Sigmoid colon (tissue), 7 donors: ENCODE results near the gene ARSB. TPM values are rescaled to one million over a fixed set of nuclear protein-coding genes. Genes with fewer than 3 reads are reported as not detected.
A peak's percentile ranks its signal among the peaks of the same experiment; 100 is the strongest.
"Not testable (repeated sequence)": the region's sequence is repeated elsewhere in the genome, so short reads cannot be mapped to it uniquely, and the experiment has no call there.

Experiments
- DNase-seq: peaks from one replicate; pipeline ENCODE4 v3.0.0-alpha.2; 2019
- H3K27ac ChIP-seq, 4 donors: fragments of 200-600 bp; sonication (generic); one replicate each; pipeline ENCODE4 v1.5.1; 2016 to 2019; ENCODE audit warnings: mild to moderate bottlenecking in 1 of 4
- H3K27me3 ChIP-seq, 3 donors: fragments of 200-600 bp; sonication (generic); one replicate each; pipeline ENCODE4 v1.5.1; 2019; ENCODE audit warnings: mild to moderate bottlenecking in 1 of 3
- H3K36me3 ChIP-seq, 4 donors: fragments of 200-600 bp; sonication (generic); one replicate each; pipeline ENCODE4 v1.5.1; 2016 to 2019
- H3K4me1 ChIP-seq, 4 donors: fragments of 200-600 bp; sonication (generic); one replicate each; pipeline ENCODE4 v1.5.1; 2017 to 2019
- H3K4me3 ChIP-seq, 4 donors: fragments of 200-600 bp; sonication (generic); one replicate each; pipeline ENCODE4 v1.5.1; 2017 to 2019; ENCODE audit warnings: mild to moderate bottlenecking in 2 of 4, moderate library complexity in 1 of 4
- H3K9me3 ChIP-seq, 4 donors: fragments of 200-600 bp in 3 of 4; sonication (generic) in 3 of 4; one replicate each; pipeline versions ENCODE4 v1.5.1 to v1.6.1; 2013 to 2019
- EP300 ChIP-seq, 4 donors: sonication (generic); formaldehyde crosslinking; IDR thresholded peaks; one replicate each; pipeline ENCODE4 v1.6.1; 2017; ENCODE audit warnings: antibody characterized with exemption in 4 of 4
- POLR2A ChIP-seq, 2 donors: fragments of 450-650 bp; IDR thresholded peaks; one replicate each; pipeline ENCODE4 v1.6.1; 2016; ENCODE audit warnings: antibody characterized with exemption in 2 of 2, mild to moderate bottlenecking in 2 of 2, moderate library complexity in 2 of 2
- POLR2AphosphoS5 ChIP-seq, 4 donors: sonication (generic); formaldehyde crosslinking; IDR thresholded peaks; one replicate each; pipeline ENCODE4 v1.6.1; 2017; ENCODE audit warnings: antibody characterized with exemption in 4 of 4
- WGBS, 2 donors: extraction: QIAGEN DNeasy Blood & Tissue Kit; methylation state at CpG; one replicate each; pipeline ENCODE4 v1.1.7; 2013; 5-methylcytosine and 5-hydroxymethylcytosine counted together
- intact Hi-C: fragments of 100-400 bp; cut with DNase I; formaldehyde crosslinking; loops from one replicate; pipeline ENCODE4 v1.15.1; 2023
- polyA plus RNA-seq, 3 donors: library from polyadenylated mRNA; stranded (reverse); fragments of 200-250 nt; gene quantifications; one replicate each; pipeline ENCODE4 v1.2.3, GENCODE V29; 2013
- total RNA-seq, 4 donors: library from RNA; depleted of rRNA; stranded (reverse); fragments of >200 nt; gene quantifications; one replicate each; pipeline ENCODE4 v1.1.0, GENCODE V29; 2016
- TF ChIP-seq, protein P1 (sequence below), 4 experiments: fragments of 450-650 bp in 3 of 4; fragments of 200-600 bp in 1 of 4; IDR thresholded peaks; one replicate each; pipeline ENCODE4 v1.5.1; 2016 to 2019; ENCODE audit warnings: antibody characterized with exemption in 4 of 4, mild to moderate bottlenecking in 3 of 4, moderate library complexity in 2 of 4
- donor health status: healthy with polysubstance abuse.
- donor health status: Bipolar disorder and iron deficiency.
- donor health status: healthy.

The ARSB gene
- total and polyA plus RNA-seq, 7 donors, result 1.2 to 22.2 (median 8.6) TPM

DNA sequence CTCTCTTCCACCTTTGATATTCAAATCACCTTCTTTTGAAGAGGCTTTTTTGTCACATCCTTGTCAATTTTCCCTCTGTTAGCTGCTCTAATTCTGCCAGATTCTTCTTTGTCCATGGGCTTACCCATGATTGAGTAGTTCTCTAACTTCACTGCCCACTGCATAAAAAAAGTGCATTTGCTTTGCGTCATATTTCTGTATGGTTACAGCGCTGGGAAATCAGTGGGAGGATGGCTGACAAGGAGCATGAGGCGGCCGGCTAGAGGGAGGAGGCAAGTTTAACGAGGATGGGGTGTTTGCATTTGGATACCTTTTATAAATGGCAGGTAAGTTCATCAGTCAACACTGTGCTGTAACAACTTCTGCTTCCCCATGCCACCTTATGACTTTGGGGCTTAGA is 220.0 kb downstream of the ARSB start:
- WGBS, 2 donors, result 82 to 90% methylated on average over 5 of the region's 5 CpGs
- TF ChIP-seq EP300 (IDR thresholded peaks at IDR 0.05) (no peak), POLR2A (IDR thresholded peaks at IDR 0.05) (no peak), POLR2AphosphoS5 (IDR thresholded peaks at IDR 0.05) (no peak)
- TF ChIP-seq, protein P1, sequence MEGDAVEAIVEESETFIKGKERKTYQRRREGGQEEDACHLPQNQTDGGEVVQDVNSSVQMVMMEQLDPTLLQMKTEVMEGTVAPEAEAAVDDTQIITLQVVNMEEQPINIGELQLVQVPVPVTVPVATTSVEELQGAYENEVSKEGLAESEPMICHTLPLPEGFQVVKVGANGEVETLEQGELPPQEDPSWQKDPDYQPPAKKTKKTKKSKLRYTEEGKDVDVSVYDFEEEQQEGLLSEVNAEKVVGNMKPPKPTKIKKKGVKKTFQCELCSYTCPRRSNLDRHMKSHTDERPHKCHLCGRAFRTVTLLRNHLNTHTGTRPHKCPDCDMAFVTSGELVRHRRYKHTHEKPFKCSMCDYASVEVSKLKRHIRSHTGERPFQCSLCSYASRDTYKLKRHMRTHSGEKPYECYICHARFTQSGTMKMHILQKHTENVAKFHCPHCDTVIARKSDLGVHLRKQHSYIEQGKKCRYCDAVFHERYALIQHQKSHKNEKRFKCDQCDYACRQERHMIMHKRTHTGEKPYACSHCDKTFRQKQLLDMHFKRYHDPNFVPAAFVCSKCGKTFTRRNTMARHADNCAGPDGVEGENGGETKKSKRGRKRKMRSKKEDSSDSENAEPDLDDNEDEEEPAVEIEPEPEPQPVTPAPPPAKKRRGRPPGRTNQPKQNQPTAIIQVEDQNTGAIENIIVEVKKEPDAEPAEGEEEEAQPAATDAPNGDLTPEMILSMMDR (IDR thresholded peaks at IDR 0.05), result no peak

DNA sequence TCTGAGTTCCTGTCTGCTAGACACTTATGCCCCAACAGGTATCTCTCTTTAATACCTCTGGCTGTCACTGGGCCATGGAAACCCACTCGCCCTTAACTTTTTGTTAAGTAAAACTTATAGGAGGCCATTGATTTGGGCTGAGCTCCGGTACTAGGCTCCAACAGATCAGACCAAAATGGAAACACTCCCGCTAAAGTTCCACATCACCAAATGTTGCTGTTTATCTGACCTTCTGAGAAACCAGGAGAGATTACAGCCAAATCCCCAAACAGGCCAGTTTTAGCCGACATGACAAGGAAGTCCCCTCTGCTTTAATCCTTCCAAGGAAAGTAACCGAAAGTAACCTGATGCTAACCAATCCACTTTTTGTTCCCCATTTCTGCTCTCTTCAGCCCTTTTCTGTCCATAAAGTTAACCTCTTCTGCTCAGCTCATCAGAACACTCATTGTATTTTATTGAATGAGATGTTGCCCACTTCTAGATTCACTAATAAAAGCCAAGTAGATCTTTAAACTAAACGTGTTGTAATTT is 221.4 kb downstream of the ARSB start:
- WGBS, 2 donors, result 76 to 77% methylated on average over 6 of the region's 6 CpGs
- no peaks in the 10 kb centered on the region for H3K9me3 ChIP-seq
- no peak for DNase-seq
- no peak overlapping the region for H3K27ac ChIP-seq
- intact Hi-C loops, result loop anchor here (10.0 kb wide), 1 partner anchor 219 kb away; no protein-coding TSS in a partner anchor
- no peak for TF ChIP-seq POLR2AphosphoS5 (IDR thresholded peaks at IDR 0.05)
- no peak for TF ChIP-seq EP300 (IDR thresholded peaks at IDR 0.05)
- no peak overlapping the region for H3K4me3 ChIP-seq
- peaks cover 0 to 20% (median 19%) of the 10 kb centered on the region in 4 donors for H3K4me1 ChIP-seq
- H3K36me3 ChIP-seq, result no peaks in the 10 kb centered on the region
- H3K27me3 ChIP-seq, result no peaks in the 10 kb centered on the region

More for the DNA sequence above, 220.0 kb downstream of the ARSB start:
- H3K4me3 ChIP-seq, result no peak overlapping the region
- intact Hi-C loops, result loop anchor here (10.0 kb wide), 1 partner anchor 220 kb away; no protein-coding TSS in a partner anchor
- peak overlapping the region in 3 of 4 donors; percentile 59 to 75 (median 69) for H3K27ac ChIP-seq
- peaks cover 0 to 20% (median 19%) of the 10 kb centered on the region in 4 donors for H3K4me1 ChIP-seq
- DNase-seq, result no peak
- H3K9me3 ChIP-seq, result no peaks in the 10 kb centered on the region
- H3K36me3 ChIP-seq, result no peaks in the 10 kb centered on the region
- no peaks in the 10 kb centered on the region for H3K27me3 ChIP-seq

DNA sequence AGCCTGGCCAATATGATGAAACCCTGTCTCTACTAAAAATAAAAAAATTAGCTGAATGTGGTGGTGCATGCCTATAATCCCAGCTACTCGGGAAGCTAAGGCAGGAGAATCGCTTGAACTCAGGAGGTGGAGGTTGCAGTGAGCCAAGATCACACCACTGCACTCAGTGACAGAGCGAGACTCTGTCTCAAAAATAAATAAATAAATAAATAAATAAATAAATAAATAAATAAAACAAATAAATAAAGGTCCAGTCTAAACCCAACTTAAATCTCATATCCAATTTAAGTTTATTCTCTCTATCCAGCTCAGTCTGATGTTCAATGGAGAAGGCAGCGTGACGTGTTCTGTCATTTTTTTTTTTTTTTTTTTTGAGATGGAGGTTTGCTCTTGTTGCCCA is 222.4 kb downstream of the ARSB start:
- intact Hi-C loops, result loop anchor here (10.0 kb wide), 1 partner anchor 218 kb away; no protein-coding TSS in a partner anchor
- H3K27ac ChIP-seq, H3K4me3 ChIP-seq, DNase-seq, H3K27me3 ChIP-seq, H3K36me3 ChIP-seq, H3K9me3 ChIP-seq: not testable (repeated sequence)
- 95 to 99% methylated on average over 5 of the region's 5 CpGs for WGBS, 2 donors
- H3K4me1 ChIP-seq, result peaks cover 0 to 29% (median 23%) of the 10 kb centered on the region in 4 donors

DNA sequence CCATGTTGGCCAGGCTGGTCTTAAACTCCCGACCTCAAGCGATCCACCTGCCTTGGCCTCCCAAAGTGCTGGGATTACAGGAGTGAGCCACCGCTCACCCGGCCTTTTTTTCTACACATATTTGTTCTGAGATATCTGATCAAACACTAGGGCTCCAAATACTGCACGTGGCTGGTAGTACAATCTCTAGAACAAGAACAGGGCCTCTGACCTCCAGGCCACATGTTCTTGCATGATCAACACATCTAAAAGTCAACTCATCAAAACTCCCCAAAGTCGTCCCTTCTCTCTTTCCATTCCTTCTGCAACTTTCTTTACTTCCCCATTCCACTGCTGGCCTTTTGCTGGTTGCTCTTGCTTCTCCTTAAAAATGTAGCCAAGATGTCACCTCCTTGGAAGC is 223.3 kb downstream of the ARSB start:
- no peak for TF ChIP-seq EP300 (IDR thresholded peaks at IDR 0.05)
- no peak for TF ChIP-seq POLR2AphosphoS5 (IDR thresholded peaks at IDR 0.05)
- TF ChIP-seq POLR2A (IDR thresholded peaks at IDR 0.05), result no peak
- TF ChIP-seq, protein P1 (IDR thresholded peaks at IDR 0.05), result no peak
- no peaks in the 10 kb centered on the region for H3K9me3 ChIP-seq
- intact Hi-C loops, result loop anchor here (10.0 kb wide), 1 partner anchor 217 kb away; no protein-coding TSS in a partner anchor
- no peaks in the 10 kb centered on the region for H3K27me3 ChIP-seq
- no peak overlapping the region for H3K4me3 ChIP-seq
- H3K4me1 ChIP-seq, result peaks cover 0 to 33% (median 22%) of the 10 kb centered on the region in 4 donors
- no peak overlapping the region for H3K27ac ChIP-seq
- WGBS, 2 donors, result 87 to 90% methylated on average over 6 of the region's 6 CpGs
- no peaks in the 10 kb centered on the region for H3K36me3 ChIP-seq
- DNase-seq, result no peak

DNA sequence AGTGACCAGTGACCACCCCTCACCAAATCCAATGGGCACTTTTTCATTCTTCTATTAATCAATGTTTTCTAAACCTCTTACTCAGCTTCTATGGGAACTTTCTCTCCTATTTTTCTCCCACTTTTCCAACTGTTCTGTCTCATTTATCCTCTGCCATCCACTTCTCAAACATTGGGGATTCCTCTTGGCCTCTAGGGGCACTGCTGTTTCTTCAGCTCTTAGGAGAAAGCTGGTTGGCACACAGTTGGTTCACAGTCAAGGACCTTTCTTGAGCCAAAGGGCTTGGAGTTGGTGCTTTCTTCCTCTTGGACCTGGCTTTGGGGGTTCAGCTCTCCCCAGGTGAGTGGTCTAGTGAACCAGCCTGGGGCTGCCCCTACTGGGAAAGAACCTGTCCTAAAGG is 224.3 kb downstream of the ARSB start:
- TF ChIP-seq, protein P1 (IDR thresholded peaks at IDR 0.05), result no peak
- TF ChIP-seq POLR2AphosphoS5 (IDR thresholded peaks at IDR 0.05), result no peak
- Histone ChIP-seq H3K36me3 (no peaks in the 10 kb centered on the region), H3K4me3 (no peak overlapping the region), H3K9me3 (no peaks in the 10 kb centered on the region), H3K27me3 (no peaks in the 10 kb centered on the region), H3K27ac (no peak overlapping the region), H3K4me1 (peaks cover 0 to 27% (median 13%) of the 10 kb centered on the region in 4 donors)
- intact Hi-C loops, result loop anchor here (10.0 kb wide), 1 partner anchor 216 kb away; no protein-coding TSS in a partner anchor
- DNase-seq, result no peak

DNA sequence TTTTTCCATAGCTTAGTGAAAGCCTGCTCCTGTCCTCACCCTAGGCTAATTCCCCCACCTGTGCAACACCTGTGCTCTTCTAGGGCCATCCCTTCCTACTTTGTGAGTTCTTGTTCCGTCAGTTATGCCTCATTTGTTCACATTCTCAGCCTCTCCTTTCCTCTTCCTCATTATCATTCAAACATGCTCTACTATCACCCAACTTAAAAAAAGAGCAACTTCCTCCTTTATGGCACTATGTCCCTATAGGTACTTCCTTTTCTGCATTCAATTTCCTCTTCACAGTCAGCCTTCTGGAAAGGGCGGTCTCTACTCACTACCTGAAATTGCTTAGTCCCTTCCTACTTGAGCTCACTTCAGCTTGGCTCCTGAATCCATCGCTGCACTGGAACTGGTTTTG is 224.7 kb downstream of the ARSB start:
- Histone ChIP-seq H3K9me3 (no peaks in the 10 kb centered on the region), H3K4me3 (no peak overlapping the region), H3K27me3 (no peaks in the 10 kb centered on the region), H3K4me1 (peaks cover 0 to 23% (median 9%) of the 10 kb centered on the region in 4 donors), H3K36me3 (no peaks in the 10 kb centered on the region), H3K27ac (no peak overlapping the region)
- intact Hi-C loops, result loop anchor here (10.0 kb wide), 1 partner anchor 216 kb away; no protein-coding TSS in a partner anchor
- no peak for TF ChIP-seq EP300 (IDR thresholded peaks at IDR 0.05)
- no peak for TF ChIP-seq POLR2A (IDR thresholded peaks at IDR 0.05)
- TF ChIP-seq, protein P1 (IDR thresholded peaks at IDR 0.05), result no peak
- TF ChIP-seq POLR2AphosphoS5 (IDR thresholded peaks at IDR 0.05), result no peak
- DNase-seq, result no peak
- 70 to 87% methylated on average over 3 of the region's 3 CpGs for WGBS, 2 donors
